Epithelial cell of proximal tubule (primary cell): ENCODE data around the gene AGAP3. TPM values are rescaled to one million over a fixed set of nuclear protein-coding genes. Genes with fewer than 3 reads are reported as not detected.

ENCODE experiments used
- DNase-seq: peaks from one replicate; pipeline ENCODE4 v3.0.0-alpha.2; 2011; ENCODE audit warnings: low read depth
- H3K4me3 ChIP-seq: 2 replicates; pipeline ENCODE4 v1.5.1; 2011; ENCODE audit warnings: low read depth, mild to moderate bottlenecking, low read length
- CTCF ChIP-seq: conservative IDR thresholded peaks from 2 replicates; pipeline ENCODE4 v1.5.1; 2012; ENCODE audit warnings: low read depth, mild to moderate bottlenecking, low read length
- total RNA-seq: library from RNA; depleted of rRNA; stranded (reverse); fragments of >200 nt; gene quantifications from 2 replicates; pipeline ENCODE4 v1.2.3, GENCODE V29; 2015

Gene AGAP3
- total RNA-seq, 1 donor from 2014 or later = 60.1 TPM

- no peak overlapping the region for H3K4me3 ChIP-seq
- DNase-seq = no peak
- no peak for TF ChIP-seq CTCF
Measured at GRCh38 chr7:151178236-151178635, 92.0 kb downstream of the AGAP3 start.

- no peak for TF ChIP-seq CTCF
- no peak for DNase-seq
- no peak overlapping the region for H3K4me3 ChIP-seq
Measured at GRCh38 chr7:151178831-151179230, 92.6 kb downstream of the AGAP3 start.

- H3K4me3 ChIP-seq = no peak overlapping the region
- TF ChIP-seq CTCF = no peak
- DNase-seq = no peak
Measured at GRCh38 chr7:151179287-151179860, 93.1 kb downstream of the AGAP3 start.

DNA sequence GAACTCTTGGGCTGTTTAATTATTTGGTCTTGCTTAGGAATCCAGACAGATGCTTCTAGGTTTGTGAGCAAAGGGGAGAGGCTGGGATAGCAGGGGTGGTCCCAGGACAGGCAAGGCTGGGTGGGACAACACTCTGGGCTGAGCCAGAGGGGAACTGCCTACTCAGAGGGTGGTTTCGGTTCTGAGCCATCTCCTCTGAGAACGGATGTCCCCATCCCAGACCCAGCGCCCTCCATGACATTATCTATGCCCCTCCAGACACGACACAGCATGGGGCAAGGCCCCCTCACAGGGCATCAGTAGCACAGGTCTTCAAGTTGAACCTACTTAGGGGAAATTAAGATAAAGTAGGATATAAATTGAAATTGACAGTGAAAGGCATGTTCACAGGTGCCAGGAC, 93.7 kb downstream of the AGAP3 start:
- TF ChIP-seq CTCF = no peak
- DNase-seq = no peak
- no peak overlapping the region for H3K4me3 ChIP-seq

GRCh38 chr7:151181011-151181431, 94.7 kb downstream of the AGAP3 start:
- no peak for DNase-seq
- no peak overlapping the region for H3K4me3 ChIP-seq
- no peak for TF ChIP-seq CTCF

- no peak for DNase-seq
- no peak overlapping the region for H3K4me3 ChIP-seq
- TF ChIP-seq CTCF = no peak
Measured at GRCh38 chr7:151185762-151186639, 99.7 kb downstream of the AGAP3 start.
